ENCODE measurements around the gene PPP1R12B.
A peak's percentile ranks its signal among the peaks of the same experiment; 100 is the strongest.
"Not testable (repeated sequence)": the region's sequence is repeated elsewhere in the genome, so short reads cannot be mapped to it uniquely, and the experiment has no call there.

The PPP1R12B gene

GRCh38 chr1:202434059-202434458 lies 85.6 kb downstream of the PPP1R12B start:
- no peak overlapping the region for H3K4me3 ChIP-seq (ENCODE audit: low read length)
- TF ChIP-seq CTCF (conservative IDR thresholded peaks at IDR 0.05; ENCODE audit: low read depth, low read length): no peak
- no peak for DNase-seq (ENCODE audit: low read depth)

GRCh38 chr1:202438393-202439174 lies 90.1 kb downstream of the PPP1R12B start:
- no peak overlapping the region for H3K4me3 ChIP-seq (ENCODE audit: low read length)
- DNase-seq (ENCODE audit: low read depth): no peak
- TF ChIP-seq CTCF (conservative IDR thresholded peaks at IDR 0.05; ENCODE audit: low read depth, low read length): no peak

- no peak for TF ChIP-seq CTCF (conservative IDR thresholded peaks at IDR 0.05; ENCODE audit: low read depth, low read length)
- DNase-seq (ENCODE audit: low read depth): no peak
- H3K4me3 ChIP-seq (ENCODE audit: low read length): no peak overlapping the region
Measured at GRCh38 chr1:202439308-202439707, 90.8 kb downstream of the PPP1R12B start.

- not testable (repeated sequence) for H3K4me3 ChIP-seq (ENCODE audit: low read length); DNase-seq (ENCODE audit: low read depth)
Measured at GRCh38 chr1:202448140-202448539, 99.6 kb downstream of the PPP1R12B start.

- not testable (repeated sequence) for DNase-seq (ENCODE audit: low read depth); H3K4me3 ChIP-seq (ENCODE audit: low read length)
Measured at GRCh38 chr1:202451641-202452040, 103.1 kb downstream of the PPP1R12B start.

- H3K4me3 ChIP-seq (ENCODE audit: low read length): no peak overlapping the region
- DNase-seq (ENCODE audit: low read depth): no peak
- TF ChIP-seq CTCF (conservative IDR thresholded peaks at IDR 0.05; ENCODE audit: low read depth, low read length): no peak
Measured at GRCh38 chr1:202452508-202452907, 104.0 kb downstream of the PPP1R12B start.

- H3K4me3 ChIP-seq (ENCODE audit: low read length): not testable (repeated sequence)
- peak; percentile 62 for DNase-seq (ENCODE audit: low read depth)
Measured at GRCh38 chr1:202456372-202457169, 108.1 kb downstream of the PPP1R12B start.

GRCh38 chr1:202458651-202459050 lies 110.2 kb downstream of the PPP1R12B start:
- not testable (repeated sequence) for DNase-seq (ENCODE audit: low read depth); H3K4me3 ChIP-seq (ENCODE audit: low read length)

- H3K4me3 ChIP-seq (ENCODE audit: low read length): not testable (repeated sequence)
- peak; percentile 25 for DNase-seq (ENCODE audit: low read depth)
Measured at GRCh38 chr1:202459470-202460142, 111.1 kb downstream of the PPP1R12B start.

GRCh38 chr1:202460143-202460495 lies 111.6 kb downstream of the PPP1R12B start:
- not testable (repeated sequence) for DNase-seq (ENCODE audit: low read depth); H3K4me3 ChIP-seq (ENCODE audit: low read length)

Measured in retinal pigment epithelial cell (primary cell).